ENCODE measurements around the gene RNF148.

RNF148 gene

GRCh38 chr7:122706836-122707235 is 4.1 kb upstream of the RNF148 start:
- Histone ChIP-seq H3K23ac (ENCODE audit: low read depth, low read length, poor library complexity) (no peak overlapping the region), H3K4me1 (ENCODE audit: control insufficient read depth in 2 of 2, insufficient read depth in 1 of 2, low read depth in 1 of 2, low read length in 2 of 2) (no peaks in the 10 kb centered on the region), H3K79me1 (ENCODE audit: low read depth, low read length) (no peaks in the 10 kb centered on the region), H2BK5ac (ENCODE audit: low read length) (no peak overlapping the region), H2BK120ac (ENCODE audit: low read depth, low read length) (no peak overlapping the region), H3K27ac (replicated peaks; ENCODE audit: low read length) (no peak overlapping the region), H3K4ac (ENCODE audit: low read length) (no peak overlapping the region), H3K9me3 (replicated peaks in 1 of 2; ENCODE audit: control insufficient read depth in 2 of 2, insufficient read depth in 1 of 2, low read depth in 1 of 2, low read length in 2 of 2) (no peaks in the 10 kb centered on the region), H3K4me2 (ENCODE audit: insufficient read depth, low read length, poor library complexity, severe bottlenecking) (no peak overlapping the region), H4K91ac (ENCODE audit: low read depth, low read length, poor library complexity) (no peak overlapping the region), H3K9ac (ENCODE audit: low read depth, low read length, poor library complexity) (no peak overlapping the region), H2BK12ac (ENCODE audit: low read length) (no peak overlapping the region), H3K36me3 (replicated peaks in 1 of 2; ENCODE audit: control insufficient read depth in 2 of 2, insufficient read depth in 2 of 2, low read length in 2 of 2) (no peaks in the 10 kb centered on the region), H3K27me3 (ENCODE audit: control insufficient read depth in 3 of 3, insufficient read depth in 3 of 3, low read depth in 1 of 3, low read length in 3 of 3) (no peaks in the 10 kb centered on the region), H2AK5ac (ENCODE audit: low read depth, low read length) (no peak overlapping the region), H3K4me3 (ENCODE audit: low read length in 2 of 2) (no peak overlapping the region), H3K14ac (ENCODE audit: low read length) (no peak overlapping the region), H2AFZ (ENCODE audit: low read length) (no peak overlapping the region), H4K8ac (ENCODE audit: low read depth, low read length) (no peak overlapping the region), H3K18ac (ENCODE audit: low read length) (no peak overlapping the region), H2BK15ac (ENCODE audit: low read length) (no peak overlapping the region)
- WGBS, 2 donors (ENCODE audit: extremely low coverage in 2 of 2, insufficient read length in 2 of 2, insufficient replicate concordance in 1 of 2) = no CpG with 5 or more reads among the region's 2 CpGs
- DNase-seq (ENCODE audit: low spot score) = no peak

- Histone ChIP-seq H2AK5ac (ENCODE audit: low read depth, low read length) (no peak within 1 kb of the TSS), H3K79me1 (ENCODE audit: low read depth, low read length) (no peaks in the 10 kb centered on the region), H2BK12ac (ENCODE audit: low read length) (no peak within 1 kb of the TSS), H3K27me3 (ENCODE audit: control insufficient read depth in 3 of 3, insufficient read depth in 3 of 3, low read depth in 1 of 3, low read length in 3 of 3) (no peaks in the 10 kb centered on the region), H2BK5ac (ENCODE audit: low read length) (no peak within 1 kb of the TSS), H3K9ac (ENCODE audit: low read depth, low read length, poor library complexity) (no peak within 1 kb of the TSS), H3K9me3 (replicated peaks in 1 of 2; ENCODE audit: control insufficient read depth in 2 of 2, insufficient read depth in 1 of 2, low read depth in 1 of 2, low read length in 2 of 2) (no peaks in the 10 kb centered on the region), H3K18ac (ENCODE audit: low read length) (no peak within 1 kb of the TSS), H3K4me2 (ENCODE audit: insufficient read depth, low read length, poor library complexity, severe bottlenecking) (no peak within 1 kb of the TSS), H3K4ac (ENCODE audit: low read length) (no peak within 1 kb of the TSS), H2BK15ac (ENCODE audit: low read length) (no peak within 1 kb of the TSS), H2BK120ac (ENCODE audit: low read depth, low read length) (no peak within 1 kb of the TSS), H3K27ac (replicated peaks; ENCODE audit: low read length) (no peak within 1 kb of the TSS), H3K4me3 (ENCODE audit: low read length in 2 of 2) (no peak within 1 kb of the TSS), H2AFZ (ENCODE audit: low read length) (no peak within 1 kb of the TSS), H3K4me1 (ENCODE audit: control insufficient read depth in 2 of 2, insufficient read depth in 1 of 2, low read depth in 1 of 2, low read length in 2 of 2) (peaks cover 6 to 13% of the 10 kb centered on the region in 2 donors), H3K23ac (ENCODE audit: low read depth, low read length, poor library complexity) (no peak within 1 kb of the TSS), H3K36me3 (replicated peaks in 1 of 2; ENCODE audit: control insufficient read depth in 2 of 2, insufficient read depth in 2 of 2, low read length in 2 of 2) (no peaks in the 10 kb centered on the region), H4K91ac (ENCODE audit: low read depth, low read length, poor library complexity) (no peak within 1 kb of the TSS), H3K14ac (ENCODE audit: low read length) (no peak within 1 kb of the TSS), H4K8ac (ENCODE audit: low read depth, low read length) (no peak within 1 kb of the TSS)
- DNase-seq (ENCODE audit: low spot score) = no peak
Observed at GRCh38 chr7:122699017-122699416, 3.7 kb downstream of the RNF148 start, which contains the start of gene RNF133. Gene RNF133, minus strand, starts transcription at chr7:122699117. Its CDS starts 199 bp downstream, at chr7:122698918.

DNA sequence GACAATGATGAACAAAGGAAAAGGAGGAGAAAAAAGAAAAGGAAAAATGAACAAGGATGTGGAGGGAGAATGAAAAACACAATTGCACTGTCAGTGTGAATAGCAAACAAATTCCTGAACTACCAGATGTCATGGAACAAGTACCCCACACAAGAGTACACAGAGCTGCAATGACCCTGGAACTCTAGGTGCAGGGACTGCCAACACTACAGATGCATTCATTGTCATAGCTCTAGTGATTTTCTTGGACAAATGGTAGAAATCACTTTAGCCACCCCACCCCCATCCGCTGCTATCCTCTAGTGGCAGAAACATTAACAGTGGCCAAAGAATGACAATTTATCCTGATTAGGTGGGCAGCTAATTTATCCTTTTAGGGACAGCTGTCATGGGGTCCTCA is 6.9 kb downstream of the RNF148 start:
- Histone ChIP-seq H4K8ac (ENCODE audit: low read depth, low read length) (no peak overlapping the region), H3K36me3 (replicated peaks in 1 of 2; ENCODE audit: control insufficient read depth in 2 of 2, insufficient read depth in 2 of 2, low read length in 2 of 2) (no peaks in the 10 kb centered on the region), H3K79me1 (ENCODE audit: low read depth, low read length) (no peaks in the 10 kb centered on the region), H3K18ac (ENCODE audit: low read length) (peak overlapping the region; percentile 32), H3K27me3 (ENCODE audit: control insufficient read depth in 3 of 3, insufficient read depth in 3 of 3, low read depth in 1 of 3, low read length in 3 of 3) (no peaks in the 10 kb centered on the region), H2BK5ac (ENCODE audit: low read length) (no peak overlapping the region), H3K14ac (ENCODE audit: low read length) (no peak overlapping the region), H2BK12ac (ENCODE audit: low read length) (no peak overlapping the region), H3K4me1 (ENCODE audit: control insufficient read depth in 2 of 2, insufficient read depth in 1 of 2, low read depth in 1 of 2, low read length in 2 of 2) (peaks cover 6 to 13% of the 10 kb centered on the region in 2 donors), H2AK5ac (ENCODE audit: low read depth, low read length) (no peak overlapping the region), H2BK120ac (ENCODE audit: low read depth, low read length) (no peak overlapping the region), H3K4me2 (ENCODE audit: insufficient read depth, low read length, poor library complexity, severe bottlenecking) (no peak overlapping the region), H2AFZ (ENCODE audit: low read length) (no peak overlapping the region), H3K23ac (ENCODE audit: low read depth, low read length, poor library complexity) (no peak overlapping the region), H3K27ac (replicated peaks; ENCODE audit: low read length) (no peak overlapping the region), H3K9me3 (replicated peaks in 1 of 2; ENCODE audit: control insufficient read depth in 2 of 2, insufficient read depth in 1 of 2, low read depth in 1 of 2, low read length in 2 of 2) (peaks cover 5 to 21% of the 10 kb centered on the region in 2 donors), H3K9ac (ENCODE audit: low read depth, low read length, poor library complexity) (no peak overlapping the region), H3K4ac (ENCODE audit: low read length) (no peak overlapping the region), H3K4me3 (ENCODE audit: low read length in 2 of 2) (no peak overlapping the region), H4K91ac (ENCODE audit: low read depth, low read length, poor library complexity) (no peak overlapping the region), H2BK15ac (ENCODE audit: low read length) (no peak overlapping the region)
- no peak for DNase-seq (ENCODE audit: low spot score)
- no CpG with 5 or more reads among the region's 1 CpG for WGBS, 2 donors (ENCODE audit: extremely low coverage in 2 of 2, insufficient read length in 2 of 2, insufficient replicate concordance in 1 of 2)

DNA sequence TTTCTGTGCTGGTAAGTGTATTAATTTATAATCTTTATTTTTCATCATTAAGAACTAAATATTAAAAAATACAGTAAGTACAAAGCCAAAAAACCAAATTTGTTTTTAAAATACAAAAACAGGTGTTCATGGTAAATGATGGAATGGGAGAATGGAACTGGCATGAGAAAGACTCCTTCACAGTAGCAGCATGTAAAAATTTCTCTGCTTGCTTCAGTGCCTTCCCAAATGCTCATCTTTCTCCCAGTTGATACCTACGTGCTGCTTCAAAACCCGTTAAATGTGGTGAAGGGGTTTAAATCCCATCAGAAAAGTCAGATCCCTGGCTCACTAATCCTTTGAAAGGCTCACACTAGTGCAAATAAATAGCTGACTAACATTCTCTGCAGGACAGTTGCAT is 8.0 kb downstream of the RNF148 start:
- Histone ChIP-seq H3K4me2 (ENCODE audit: insufficient read depth, low read length, poor library complexity, severe bottlenecking) (no peak overlapping the region), H4K8ac (ENCODE audit: low read depth, low read length) (no peak overlapping the region), H2AK5ac (ENCODE audit: low read depth, low read length) (no peak overlapping the region), H2BK15ac (ENCODE audit: low read length) (no peak overlapping the region), H2BK5ac (ENCODE audit: low read length) (no peak overlapping the region), H3K36me3 (replicated peaks in 1 of 2; ENCODE audit: control insufficient read depth in 2 of 2, insufficient read depth in 2 of 2, low read length in 2 of 2) (no peaks in the 10 kb centered on the region), H3K9ac (ENCODE audit: low read depth, low read length, poor library complexity) (no peak overlapping the region), H2AFZ (ENCODE audit: low read length) (no peak overlapping the region), H3K23ac (ENCODE audit: low read depth, low read length, poor library complexity) (no peak overlapping the region), H3K27me3 (ENCODE audit: control insufficient read depth in 3 of 3, insufficient read depth in 3 of 3, low read depth in 1 of 3, low read length in 3 of 3) (no peaks in the 10 kb centered on the region), H3K4me1 (ENCODE audit: control insufficient read depth in 2 of 2, insufficient read depth in 1 of 2, low read depth in 1 of 2, low read length in 2 of 2) (peaks cover 6 to 13% of the 10 kb centered on the region in 2 donors), H3K14ac (ENCODE audit: low read length) (no peak overlapping the region), H3K4ac (ENCODE audit: low read length) (no peak overlapping the region), H3K18ac (ENCODE audit: low read length) (no peak overlapping the region), H2BK120ac (ENCODE audit: low read depth, low read length) (no peak overlapping the region), H3K79me1 (ENCODE audit: low read depth, low read length) (no peaks in the 10 kb centered on the region), H3K4me3 (ENCODE audit: low read length in 2 of 2) (no peak overlapping the region), H2BK12ac (ENCODE audit: low read length) (no peak overlapping the region), H3K9me3 (replicated peaks in 1 of 2; ENCODE audit: control insufficient read depth in 2 of 2, insufficient read depth in 1 of 2, low read depth in 1 of 2, low read length in 2 of 2) (peaks cover 5 to 21% of the 10 kb centered on the region in 2 donors), H4K91ac (ENCODE audit: low read depth, low read length, poor library complexity) (no peak overlapping the region), H3K27ac (replicated peaks; ENCODE audit: low read length) (no peak overlapping the region)
- DNase-seq (ENCODE audit: low spot score) = no peak
- WGBS, 2 donors (ENCODE audit: extremely low coverage in 2 of 2, insufficient read length in 2 of 2, insufficient replicate concordance in 1 of 2) = no CpG with 5 or more reads among the region's 2 CpGs

Measured in neuronal stem cell (in vitro differentiated cells).